GM21447 (cell line): ENCODE data around the gene AK5.

ENCODE experiments used
- ATAC-seq: cut with Tn5 transposase; IDR thresholded peaks from one replicate; pipeline ENCODE4 v1.9.1; 2021; ENCODE audit not compliant: unreplicated experiment

The AK5 gene

GRCh38 chr1:77281491-77282186, at the start of gene AK5:
TSS of gene AK5 (plus strand) at chr1:77282019. CDS start at chr1:77282314, 295 bp downstream.
- ATAC-seq, result peak; percentile 56

- ATAC-seq, result no peak
These were observed 49.0 kb upstream of the AK5 start for GRCh38 chr1:77232829-77233228.

- no peak for ATAC-seq
These were observed 47.7 kb upstream of the AK5 start for GRCh38 chr1:77234096-77234495.

- ATAC-seq, result no peak
These were observed 46.9 kb upstream of the AK5 start for GRCh38 chr1:77234943-77235342.

- no peak for ATAC-seq
These were observed 43.4 kb upstream of the AK5 start for GRCh38 chr1:77238462-77238861.

- ATAC-seq, result no peak
These were observed 42.5 kb upstream of the AK5 start for GRCh38 chr1:77239311-77239710.

GRCh38 chr1:77245830-77246229, 36.0 kb upstream of the AK5 start:
- ATAC-seq, result no peak

GRCh38 chr1:77250126-77250525, 31.7 kb upstream of the AK5 start:
- no peak for ATAC-seq

- no peak for ATAC-seq
These were observed 28.6 kb upstream of the AK5 start for GRCh38 chr1:77253211-77253610.

GRCh38 chr1:77263708-77264107, 18.1 kb upstream of the AK5 start:
- no peak for ATAC-seq

GRCh38 chr1:77265180-77265579, 16.6 kb upstream of the AK5 start:
- ATAC-seq, result no peak

- no peak for ATAC-seq
These were observed 14.8 kb upstream of the AK5 start for GRCh38 chr1:77267035-77267434.

GRCh38 chr1:77271852-77272580, 9.8 kb upstream of the AK5 start:
- ATAC-seq, result no peak

GRCh38 chr1:77273891-77274290, 7.9 kb upstream of the AK5 start:
- ATAC-seq, result no peak

GRCh38 chr1:77275194-77275593, 6.6 kb upstream of the AK5 start:
- ATAC-seq, result no peak

- no peak for ATAC-seq
These were observed 4.9 kb upstream of the AK5 start for GRCh38 chr1:77276941-77277340.

- no peak for ATAC-seq
These were observed 1.9 kb upstream of the AK5 start for GRCh38 chr1:77279929-77280328.

- ATAC-seq, result no peak
These were observed 857 bp upstream of the AK5 start for GRCh38 chr1:77280962-77281361.

GRCh38 chr1:77282187-77282865, 507 bp downstream of the AK5 start:
- peak; percentile 41 for ATAC-seq

GRCh38 chr1:77282866-77283539, 1.2 kb downstream of the AK5 start:
- ATAC-seq, result no peak

- ATAC-seq, result no peak
These were observed 2.0 kb downstream of the AK5 start for GRCh38 chr1:77283701-77284425.
